H1 (cell line): ENCODE results near the gene BHLHE23. TPM values are rescaled to one million over a fixed set of nuclear protein-coding genes. Genes with fewer than 3 reads are reported as not detected.

ENCODE experiments used
- CTCF ChIA-PET: fragments of 300-600 bp; sonication (Branson Sonifier 250); formaldehyde crosslinking; loops from one replicate; lab custom pipeline; 2021; ENCODE audit not compliant: partially characterized antibody; lab: Charles Lee
- POLR2A ChIA-PET: fragments of 300-600 bp; sonication (Branson Sonifier 250); formaldehyde crosslinking; loops from one replicate; lab custom pipeline; 2021; ENCODE audit warnings: inconsistent platforms; ENCODE audit not compliant: partially characterized antibody; lab: Charles Lee
- DNase-seq, 2 experiments: peaks; one replicate each; pipeline versions ENCODE4 v3.0.0 to v3.0.0-alpha.2; 2010 to 2022; ENCODE audit warnings: low spot score in 2 of 2, low read depth in 1 of 2, mixed read lengths in 1 of 2
- FAIRE-seq: peaks from 2 replicates; lab custom pipeline; 2011; peaks lifted over from hg19 to GRCh38; lab: Jason Lieb, UNC
- H2AFZ ChIP-seq: 2 replicates; pipeline ENCODE4 v1.8.1; 2012; ENCODE audit warnings: low read length, inconsistent platforms
- H2AK5ac ChIP-seq: 2 replicates; pipeline ENCODE4 v1.6.1; 2013; ENCODE audit warnings: low read depth, low read length
- H2BK120ac ChIP-seq: replicated peaks from 2 replicates; pipeline ENCODE3; 2013; ENCODE audit warnings: low read depth, low read length, inconsistent platforms
- H2BK12ac ChIP-seq: 2 replicates; pipeline ENCODE4 v1.6.1; 2013; ENCODE audit warnings: low read depth, low read length
- H2BK15ac ChIP-seq: 2 replicates; pipeline ENCODE4 v1.6.1; 2013; ENCODE audit warnings: low read length
- H2BK20ac ChIP-seq: 2 replicates; pipeline ENCODE4 v1.6.1; 2013; ENCODE audit warnings: low read length
- H2BK5ac ChIP-seq: 2 replicates; pipeline ENCODE4 v1.6.1; 2013; ENCODE audit warnings: low read depth, low read length
- H3K14ac ChIP-seq: 2 replicates; pipeline ENCODE4 v1.6.1; 2013; ENCODE audit warnings: inconsistent platforms; ENCODE audit not compliant: insufficient read length
- H3K18ac ChIP-seq: 2 replicates; pipeline ENCODE4 v1.6.1; 2013; ENCODE audit warnings: low read length; ENCODE audit errors: extremely low read depth
- H3K23ac ChIP-seq: 2 replicates; pipeline ENCODE4 v1.6.1; 2013; ENCODE audit warnings: inconsistent platforms; ENCODE audit not compliant: insufficient read length
- H3K23me2 ChIP-seq: 2 replicates; pipeline ENCODE4 v1.6.1; 2013; ENCODE audit warnings: low read depth, low read length
- H3K27ac ChIP-seq: 2 replicates; pipeline ENCODE4 v1.6.1; 2011; ENCODE audit warnings: low read depth, low read length, inconsistent platforms
- H3K27me3 ChIP-seq, 4 experiments: replicated peaks in 1 of 4; 1 replicate in 1 of 4; 2 replicates in 3 of 4; pipeline versions ENCODE4 v1.6.1 to v1.8.1; 2011 to 2013; ENCODE audit warnings: low read length in 3 of 4, mild to moderate bottlenecking in 3 of 4, inconsistent platforms in 2 of 4, mixed read lengths in 2 of 4, moderate library complexity in 1 of 4; ENCODE audit not compliant: control insufficient read depth in 3 of 4, insufficient read depth in 3 of 4; ENCODE audit errors: extremely low read depth in 1 of 4
- H3K36me3 ChIP-seq, 4 experiments: 2 replicates each; pipeline versions ENCODE4 v1.6.1 to v1.8.1; 2011 to 2013; ENCODE audit warnings: mild to moderate bottlenecking in 4 of 4, low read length in 3 of 4, moderate library complexity in 2 of 4, control low read depth in 1 of 4, inconsistent platforms in 1 of 4; ENCODE audit not compliant: insufficient read depth in 4 of 4, control insufficient read depth in 2 of 4
- H3K4ac ChIP-seq: replicated peaks from 2 replicates; pipeline ENCODE3; 2013; ENCODE audit warnings: low read length, low read depth, mixed read lengths, inconsistent platforms; ENCODE audit not compliant: insufficient read length
- H3K4me1 ChIP-seq, 4 experiments: replicated peaks in 1 of 4; 1 replicate in 1 of 4; 2 replicates in 3 of 4; pipeline versions ENCODE4 v1.6.1 to v1.8.1; 2011 to 2013; ENCODE audit warnings: low read length in 3 of 4, inconsistent platforms in 2 of 4, mixed read lengths in 1 of 4; ENCODE audit not compliant: insufficient read depth in 4 of 4, control insufficient read depth in 3 of 4
- H3K4me2 ChIP-seq, 2 experiments: 2 replicates each; pipeline versions ENCODE4 v1.6.1 to v1.8.1; 2011 to 2013; ENCODE audit warnings: low read depth in 2 of 2, low read length in 2 of 2, control low read depth in 1 of 2, inconsistent platforms in 1 of 2, mild to moderate bottlenecking in 1 of 2; ENCODE audit not compliant: insufficient read depth in 1 of 2
- H3K4me3 ChIP-seq, 4 experiments: fragments of 200-600, 300-600 bp in 1 of 4; sonication (generic), shearing (Covaris generic), sonication (Bioruptor Twin) in 1 of 4; 2 replicates each; pipeline versions ENCODE4 v1.5.1 to v1.8.1; 2011 to 2016; ENCODE audit warnings: low read length in 4 of 4, low read depth in 3 of 4, control low read depth in 2 of 4, inconsistent platforms in 2 of 4, mild to moderate bottlenecking in 2 of 4, mixed read lengths in 1 of 4, moderate library complexity in 1 of 4; ENCODE audit not compliant: insufficient read depth in 2 of 4; ENCODE audit errors: extremely low read depth in 1 of 4
- H3K56ac ChIP-seq: replicated peaks from 2 replicates; pipeline ENCODE3; 2013; ENCODE audit warnings: low read depth, mild to moderate bottlenecking, mixed read lengths, low read length, inconsistent platforms; ENCODE audit not compliant: insufficient read length
- H3K79me1 ChIP-seq: 2 replicates; pipeline ENCODE4 v1.6.1; 2013; ENCODE audit warnings: low read depth, low read length, control low read depth
- H3K79me2 ChIP-seq, 2 experiments: 2 replicates each; pipeline versions ENCODE4 v1.6.1 to v1.8.1; 2012 to 2013; ENCODE audit warnings: low read length in 2 of 2, mild to moderate bottlenecking in 2 of 2, inconsistent platforms in 1 of 2; ENCODE audit not compliant: insufficient read depth in 2 of 2, control insufficient read depth in 1 of 2
- H3K9ac ChIP-seq, 4 experiments: replicated peaks in 1 of 4; 1 replicate in 1 of 4; 2 replicates in 3 of 4; pipeline versions ENCODE4 v1.6.1 to v1.8.1; 2011 to 2013; ENCODE audit warnings: low read depth in 3 of 4, low read length in 3 of 4, control low read depth in 2 of 4, mild to moderate bottlenecking in 2 of 4, moderate library complexity in 2 of 4, inconsistent platforms in 1 of 4; ENCODE audit errors: extremely low read depth in 1 of 4
- H3K9me3 ChIP-seq, 2 experiments: 2 replicates each; pipeline versions ENCODE4 v1.6.1 to v1.8.1; 2012 to 2013; ENCODE audit warnings: mild to moderate bottlenecking in 2 of 2, moderate library complexity in 2 of 2, control low read depth in 1 of 2, inconsistent platforms in 1 of 2, low read depth in 1 of 2, low read length in 1 of 2, mixed read lengths in 1 of 2; ENCODE audit not compliant: insufficient read depth in 2 of 2
- H4K20me1 ChIP-seq, 2 experiments: replicated peaks in 1 of 2; 2 replicates each; pipeline versions ENCODE3 to v1.8.1; 2011 to 2013; ENCODE audit warnings: inconsistent platforms in 2 of 2, low read length in 2 of 2, mild to moderate bottlenecking in 1 of 2; ENCODE audit not compliant: insufficient read depth in 2 of 2, control insufficient read depth in 1 of 2
- H4K5ac ChIP-seq: 2 replicates; pipeline ENCODE4 v1.6.1; 2013; ENCODE audit warnings: low read length, low read depth, mixed read lengths, inconsistent platforms; ENCODE audit not compliant: insufficient read length
- H4K8ac ChIP-seq: 2 replicates; pipeline ENCODE4 v1.8.0; 2013; ENCODE audit warnings: mild to moderate bottlenecking, moderate library complexity, low read length, inconsistent platforms; ENCODE audit not compliant: insufficient read depth; ENCODE audit errors: extremely low read depth
- H4K91ac ChIP-seq: replicated peaks from 2 replicates; pipeline ENCODE3; 2013; ENCODE audit warnings: low read length, mixed read lengths, inconsistent platforms; ENCODE audit not compliant: insufficient read length
- ASH2L ChIP-seq: fragments of 200-600, 300-600 bp; sonication (generic); IDR thresholded peaks from one replicate; pipeline ENCODE4 v1.7.1; 2017; ENCODE audit warnings: low read length
- CBX8 ChIP-seq: fragments of 300-800, 300-1000 bp; sonication (generic); IDR thresholded peaks from 2 replicates; pipeline ENCODE4 v1.7.1; 2016; ENCODE audit warnings: low read depth, low read length, borderline replicate concordance
- CHD1 ChIP-seq: IDR thresholded peaks from 2 replicates; pipeline ENCODE4 v1.6.1; 2012; ENCODE audit warnings: low read depth, low read length, improper control_type of control experiment
- GABPA ChIP-seq: IDR thresholded peaks from 2 replicates; pipeline ENCODE4 v1.6.1; 2011; ENCODE audit warnings: mild to moderate bottlenecking, low read length, moderate library complexity, borderline replicate concordance; ENCODE audit not compliant: insufficient read depth
- MAFK ChIP-seq: IDR thresholded peaks from 2 replicates; pipeline ENCODE4 v1.6.1; 2012; ENCODE audit warnings: low read depth, mild to moderate bottlenecking, improper control_type of control experiment, low read length
- NRF1 ChIP-seq: IDR thresholded peaks from 2 replicates; pipeline ENCODE4 v1.6.1; 2011; ENCODE audit warnings: mild to moderate bottlenecking, low read depth, low read length, improper control_type of control experiment
- POLR2AphosphoS5 ChIP-seq: IDR thresholded peaks from 2 replicates; pipeline ENCODE4 v1.6.1; 2011; ENCODE audit warnings: low read depth, low read length
- POU5F1 ChIP-seq: IDR thresholded peaks from 2 replicates; pipeline ENCODE4 v1.6.1; 2011; ENCODE audit warnings: low read depth, mild to moderate bottlenecking, low read length, moderate library complexity
- RBBP5 ChIP-seq: IDR thresholded peaks from 2 replicates; pipeline ENCODE4 v1.7.1; 2012; ENCODE audit warnings: low read depth, mild to moderate bottlenecking, inconsistent platforms, low read length, moderate library complexity, borderline replicate concordance
- SRF ChIP-seq: IDR thresholded peaks from 2 replicates; pipeline ENCODE4 v1.6.1; 2011; ENCODE audit warnings: mild to moderate bottlenecking, low read depth, low read length, moderate library complexity
- TAF1 ChIP-seq: IDR thresholded peaks from 2 replicates; pipeline ENCODE4 v1.6.1; 2011; ENCODE audit warnings: mild to moderate bottlenecking, low read depth, low read length
- ZNF274 ChIP-seq: IDR thresholded peaks from 2 replicates; pipeline ENCODE4 v1.7.0; 2012; ENCODE audit warnings: low read length, borderline replicate concordance; ENCODE audit errors: extremely low read depth
- WGBS, 2 experiments: shearing (Covaris generic) in 1 of 2; methylation state at CpG; one replicate each; pipeline versions ENCODE4 v1.1.6 to v1.1.7; 2013 to 2015; ENCODE audit warnings: low lambda C conversion rate in 2 of 2, mixed read lengths in 2 of 2, inconsistent platforms in 1 of 2, low coverage in 1 of 2, missing lambda C conversion rate in 1 of 2; ENCODE audit not compliant: insufficient replicate concordance in 2 of 2, insufficient coverage in 1 of 2, insufficient read length in 1 of 2; ENCODE audit errors: extremely low coverage in 1 of 2, missing lambda C conversion rate in 1 of 2; 5-methylcytosine and 5-hydroxymethylcytosine counted together
- polyA plus RNA-seq, 7 experiments: library from polyadenylated mRNA; depleted of rRNA in 3 of 7; stranded (reverse) in 5 of 7; unstranded in 2 of 7; fragments of >200 nt in 5 of 7; fragments of 200-250 nt in 2 of 7; gene quantifications; 1 replicate in 5 of 7; 2 replicates in 1 of 7; 4 replicates in 1 of 7; pipeline versions ENCODE4 v1.2.1 to v1.2.3, GENCODE V29; 2011 to 2013; ENCODE audit warnings: missing spikeins in 2 of 7, mixed read lengths in 2 of 7
- total RNA-seq: library from RNA; stranded (reverse); fragmentation: NEBNext Ultra II Directional; extraction: Animal tissue kit (Norgen Biotek cat#: 25700); gene quantifications from 2 replicates; pipeline ENCODE4 v1.2.1, GENCODE V29; 2021

The BHLHE23 gene
- total and polyA plus RNA-seq, 2 of the 8 experiments (the other 6 are each of a cell fraction or from before 2014, with no cell fraction given) = 0.47 TPM; not detected in 1

- ChIA-PET POLR2A (interaction anchor here (1.4 to 1.8 kb wide), 3 partner anchors 21 to 51 kb away, joined by 3 to 5 read pairs (median 4); partner anchors contain the start of gene GID8), CTCF (interaction anchor here (1.0 to 8.1 kb wide), 7 partner anchors 9 to 57 kb away, joined by 3 to 53 read pairs (median 4); partner anchors contain the start of gene BHLHE23)
- H3K9ac ChIP-seq = no peak overlapping the region
- H3K79me1 ChIP-seq = no peaks in the 10 kb centered on the region
- no peak overlapping the region for H3K14ac ChIP-seq
- no peak overlapping the region for H2AFZ ChIP-seq
- H3K23me2 ChIP-seq = no peaks in the 10 kb centered on the region
- no peak overlapping the region for H3K18ac ChIP-seq
- H4K8ac ChIP-seq = no peak overlapping the region
- no peak overlapping the region for H2BK15ac ChIP-seq
- no peak overlapping the region for H3K27ac ChIP-seq
- no peaks in the 10 kb centered on the region for H3K27me3 ChIP-seq
- no peak overlapping the region for H3K4ac ChIP-seq
- H2BK120ac ChIP-seq = no peak overlapping the region
- H3K9me3 ChIP-seq = no peaks in the 10 kb centered on the region
- no peak for TF ChIP-seq POU5F1
- no peak for TF ChIP-seq CHD1
- TF ChIP-seq NRF1 = no peak
- TF ChIP-seq TAF1 = no peak
- no peak for TF ChIP-seq CBX8
- TF ChIP-seq GABPA = no peak
- TF ChIP-seq RBBP5 = no peak
- no peak for TF ChIP-seq ZNF274
- no peak for TF ChIP-seq POLR2AphosphoS5
- TF ChIP-seq MAFK = no peak
- no peak for TF ChIP-seq ASH2L
- no peak for TF ChIP-seq SRF
- H3K23ac ChIP-seq = no peak overlapping the region
- peaks cover 0 to 8% of the 10 kb centered on the region in 2 experiments for H4K20me1 ChIP-seq
- H2BK12ac ChIP-seq = no peak overlapping the region
- no peaks in the 10 kb centered on the region for H3K79me2 ChIP-seq
- no peak overlapping the region for H2BK20ac ChIP-seq
- no peak overlapping the region for H3K4me2 ChIP-seq
- no peak overlapping the region for H3K4me3 ChIP-seq
- FAIRE-seq (no peak), DNase-seq (no peak)
- H4K91ac ChIP-seq = no peak overlapping the region
- no peak overlapping the region for H2AK5ac ChIP-seq
- no peak overlapping the region for H3K56ac ChIP-seq
- H2BK5ac ChIP-seq = no peak overlapping the region
- 92% methylated on average over 30 of the region's 32 CpGs; no CpG with 5 or more reads in 1 of the 2 experiments for WGBS, 2 experiments
- H3K4me1 ChIP-seq = peaks cover 0 to 3% (median 0%) of the 10 kb centered on the region in 4 experiments; a peak in 2 of 7 replicates
- no peak overlapping the region for H4K5ac ChIP-seq
- peaks cover 0 to 7% (median 0%) of the 10 kb centered on the region in 4 experiments; a peak in 3 of 8 replicates for H3K36me3 ChIP-seq
These were observed 43.0 kb downstream of the BHLHE23 start for GRCh38 chr20:62963614-62964397.
